ENCODE data around the gene CRY2.

CRY2 gene

DNA sequence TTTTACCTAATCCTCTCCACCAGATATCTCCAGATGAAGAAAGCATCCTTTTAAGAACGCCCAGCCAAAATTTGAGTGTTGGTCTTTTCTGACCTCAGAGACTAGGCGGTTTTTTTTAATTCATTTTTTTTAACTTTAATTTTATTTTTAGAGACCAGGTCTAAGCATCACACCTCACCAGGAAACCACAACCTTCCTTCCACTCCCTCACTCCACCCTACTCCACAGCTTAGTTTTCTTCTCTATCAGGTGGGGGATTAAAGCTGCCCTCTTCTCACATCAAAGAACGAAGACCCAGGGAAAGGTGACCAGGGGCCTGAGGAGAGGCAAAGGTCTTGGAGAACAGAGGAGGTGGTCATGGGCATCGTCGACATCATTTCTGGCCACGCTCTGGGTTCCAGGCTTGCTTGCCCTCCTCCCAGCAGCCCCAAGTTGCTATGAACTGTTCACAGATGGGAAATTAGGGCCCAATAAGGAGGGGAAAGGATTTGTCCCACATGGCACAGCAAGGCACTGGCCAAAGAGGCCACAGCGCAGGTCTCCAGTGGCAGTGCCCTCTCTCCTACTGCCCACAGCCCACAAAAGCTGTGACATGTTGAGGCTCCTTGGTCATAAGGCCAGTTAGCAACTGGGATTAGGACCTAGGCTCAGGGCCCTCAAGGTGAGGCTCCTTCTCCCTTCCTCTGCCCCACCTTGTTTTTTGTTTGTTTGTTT, 71.8 kb downstream of the CRY2 start:
- peak; percentile 14 for DNase-seq

DNA sequence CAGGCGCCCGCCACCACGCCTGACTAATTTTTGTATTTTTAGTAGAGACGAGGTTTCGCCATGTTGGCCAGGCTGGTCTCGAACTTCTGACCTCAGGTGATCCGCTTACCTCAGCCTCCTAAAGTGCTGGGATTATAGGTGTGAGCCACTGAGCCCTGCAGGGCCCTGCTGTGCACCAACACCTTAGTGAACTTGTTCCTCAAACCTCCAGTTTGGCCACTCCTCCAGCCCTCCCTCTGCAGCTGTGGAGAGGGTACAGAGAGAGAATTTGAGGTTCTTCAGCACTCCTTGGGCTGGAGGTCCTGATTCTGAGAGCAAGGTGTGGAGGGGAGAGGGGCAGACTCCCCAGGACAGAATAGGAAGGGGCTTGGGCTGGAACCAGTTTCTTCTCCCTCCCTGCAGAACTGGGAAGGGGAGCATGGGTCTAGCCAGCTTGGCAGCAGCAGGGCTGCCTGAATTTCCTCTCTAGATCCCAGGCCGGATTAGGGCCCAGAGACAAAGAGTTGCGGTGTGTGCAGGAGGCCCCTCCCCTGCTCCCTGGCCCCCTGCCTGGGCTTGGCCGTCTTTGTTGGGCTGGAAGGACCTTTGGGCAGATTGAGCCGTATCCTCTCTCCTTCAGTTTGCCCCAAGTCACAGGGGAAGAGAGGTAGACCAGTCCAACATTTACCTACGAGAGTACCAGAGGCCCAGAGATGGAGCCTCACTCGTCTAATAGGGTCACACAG, 72.7 kb downstream of the CRY2 start:
- no peak for DNase-seq

DNA sequence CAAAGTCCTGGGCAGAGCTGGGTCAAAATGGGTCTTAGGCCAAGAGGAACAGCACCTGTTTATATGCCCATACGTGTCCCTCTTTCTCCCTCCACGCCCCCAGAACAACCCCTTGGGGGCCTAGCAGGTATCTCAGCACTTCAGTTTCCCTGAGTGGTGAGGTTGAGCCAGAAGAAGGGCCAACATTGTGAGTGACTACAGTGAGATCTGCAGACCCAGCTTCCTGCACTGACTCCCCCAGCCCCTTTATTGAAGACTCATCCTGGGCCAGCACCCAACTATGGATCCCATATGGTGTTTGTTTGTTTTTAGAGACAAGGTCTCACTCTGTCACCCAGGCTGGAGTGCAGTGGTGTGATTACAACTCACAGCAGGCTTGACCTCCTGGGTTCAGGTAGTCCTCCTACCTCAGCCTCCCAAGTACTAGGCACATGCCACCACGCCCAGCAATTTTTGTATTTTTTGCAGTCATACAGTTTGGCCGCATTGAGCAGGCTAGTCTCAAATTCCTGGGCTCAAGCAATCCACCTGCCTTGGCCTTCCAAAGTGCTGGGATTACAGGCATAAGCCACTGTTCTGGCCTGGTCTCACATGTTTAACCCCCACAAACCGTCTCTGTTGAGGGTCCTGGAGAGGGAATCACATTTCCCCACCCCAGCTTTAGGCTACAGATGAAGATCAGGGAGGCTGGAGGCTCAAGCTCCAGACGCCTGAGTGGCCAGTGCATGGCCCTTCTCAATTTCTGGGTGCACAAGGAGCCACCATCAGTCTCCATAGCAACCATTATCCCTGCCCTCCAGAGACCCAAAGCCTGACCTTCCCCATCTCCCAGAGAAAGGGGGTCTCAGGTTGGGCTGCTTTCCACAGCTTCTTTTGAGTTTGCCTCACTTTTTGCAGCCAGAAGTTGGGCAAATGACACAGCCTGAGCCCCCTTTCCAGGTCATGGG, 73.5 kb downstream of the CRY2 start:
- no peak for DNase-seq

DNA sequence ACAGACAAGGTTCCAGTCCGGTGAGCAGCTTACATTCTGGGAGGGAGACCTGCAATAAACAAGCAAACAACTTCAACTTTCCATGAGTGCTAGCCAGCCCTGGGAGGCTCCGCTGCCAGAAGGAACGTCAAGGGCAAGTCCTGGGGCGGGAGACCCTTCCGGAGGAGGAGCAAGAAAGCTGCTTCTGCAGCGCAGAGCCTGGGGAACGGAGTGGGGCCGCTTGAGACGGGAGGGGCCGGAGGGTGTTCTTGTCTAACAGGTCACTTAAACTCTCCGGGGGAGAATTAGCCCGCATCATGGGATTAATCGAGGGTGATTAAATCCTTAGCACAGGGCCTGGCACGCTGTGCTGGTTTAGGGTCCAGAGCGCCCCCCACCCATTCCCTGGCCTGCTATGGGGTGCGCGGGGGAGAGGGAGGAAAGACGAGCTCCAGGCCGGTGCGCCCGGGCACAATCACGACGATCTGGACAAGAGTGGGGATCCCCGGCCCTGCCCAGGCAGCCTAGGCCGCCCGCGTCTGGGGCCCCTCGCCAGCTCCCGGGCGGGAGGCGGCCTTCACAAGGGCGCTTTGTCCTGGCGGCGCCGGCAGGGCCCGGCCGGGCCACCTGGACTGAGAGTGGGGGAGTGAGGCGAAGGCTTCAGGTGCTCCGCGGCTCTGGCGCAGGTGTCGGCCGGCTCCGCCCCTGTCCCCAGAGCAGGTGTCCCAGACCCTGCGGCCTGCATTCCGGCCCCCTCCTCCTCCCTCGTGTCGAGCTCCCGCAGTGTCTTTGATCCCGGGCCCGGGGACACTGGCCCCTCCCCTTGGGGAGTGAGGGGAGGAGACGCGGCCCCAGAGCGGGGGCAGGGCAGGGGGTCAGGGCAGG, 74.5 kb downstream of the CRY2 start:
- DNase-seq: no peak

DNA sequence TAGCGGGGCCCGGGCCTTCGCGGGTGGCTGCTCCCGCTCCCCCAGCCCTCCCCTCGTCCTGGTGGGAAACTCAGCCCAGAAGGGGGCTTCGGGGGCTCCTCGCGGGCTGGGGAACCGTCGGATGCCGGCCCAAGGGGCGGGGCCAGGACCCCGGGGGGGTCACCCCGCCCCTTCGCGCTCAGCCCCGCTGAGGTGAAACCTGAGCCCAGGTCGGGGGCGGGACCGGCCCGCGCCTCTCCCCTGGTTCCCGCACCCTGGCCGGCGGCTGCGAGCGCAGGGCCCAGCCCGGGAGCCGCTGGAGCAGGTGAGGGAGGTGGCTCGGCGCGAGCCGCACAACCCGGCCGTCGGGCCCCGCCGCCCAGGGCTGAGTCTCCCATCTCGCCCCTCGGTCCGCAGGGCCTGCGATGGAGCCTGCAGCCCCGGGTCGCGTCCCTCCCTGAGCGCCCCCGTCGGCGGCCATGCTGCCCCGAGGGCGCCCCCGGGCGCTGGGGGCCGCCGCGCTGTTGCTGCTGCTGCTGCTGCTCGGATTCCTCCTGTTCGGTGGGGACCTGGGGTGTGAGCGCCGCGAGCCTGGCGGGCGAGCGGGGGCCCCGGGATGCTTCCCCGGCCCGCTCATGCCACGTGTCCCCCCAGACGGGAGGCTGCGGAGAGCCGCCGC, 75.3 kb downstream of the CRY2 start, which contains the start of gene LARGE2:
Gene LARGE2 (plus strand): TSS at position 232 of the 658 bp plus-strand sequence. CDS start 227 bp downstream, at position 459.
- DNase-seq: no peak

DNA sequence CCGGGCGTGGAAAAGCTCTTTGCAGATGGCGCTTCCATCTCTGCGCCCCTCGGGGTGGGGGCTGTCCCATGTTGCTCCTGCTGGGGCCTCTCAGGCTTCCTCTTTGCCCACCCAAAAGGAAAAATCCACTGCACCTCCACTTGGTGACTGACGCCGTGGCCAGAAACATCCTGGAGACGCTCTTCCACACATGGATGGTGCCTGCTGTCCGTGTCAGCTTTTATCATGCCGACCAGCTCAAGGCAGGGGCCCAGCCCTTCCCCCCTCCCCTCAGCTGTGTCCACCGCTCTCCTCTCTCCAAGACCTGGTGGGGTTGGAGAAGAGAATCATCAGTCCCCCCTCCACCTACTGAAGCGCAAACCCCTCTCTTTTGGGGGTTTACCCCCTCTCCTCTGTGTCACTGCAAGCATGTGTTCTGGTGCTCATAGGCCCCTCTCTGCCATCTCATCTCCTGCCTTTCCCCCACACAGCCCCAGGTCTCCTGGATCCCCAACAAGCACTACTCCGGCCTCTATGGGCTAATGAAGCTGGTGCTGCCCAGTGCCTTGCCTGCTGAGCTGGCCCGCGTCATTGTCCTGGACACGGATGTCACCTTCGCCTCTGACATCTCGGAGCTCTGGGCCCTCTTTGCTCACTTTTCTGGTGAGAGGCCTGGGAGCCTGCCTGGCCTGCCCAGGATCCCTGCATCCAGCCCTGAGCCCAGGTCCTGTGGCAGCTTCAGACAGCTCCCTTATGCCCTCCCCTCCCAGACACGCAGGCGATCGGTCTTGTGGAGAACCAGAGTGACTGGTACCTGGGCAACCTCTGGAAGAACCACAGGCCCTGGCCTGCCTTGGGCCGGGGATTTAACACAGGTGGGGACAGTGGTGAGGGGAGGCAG, 77.0 kb downstream of the CRY2 start:
- DNase-seq: no peak

DNA sequence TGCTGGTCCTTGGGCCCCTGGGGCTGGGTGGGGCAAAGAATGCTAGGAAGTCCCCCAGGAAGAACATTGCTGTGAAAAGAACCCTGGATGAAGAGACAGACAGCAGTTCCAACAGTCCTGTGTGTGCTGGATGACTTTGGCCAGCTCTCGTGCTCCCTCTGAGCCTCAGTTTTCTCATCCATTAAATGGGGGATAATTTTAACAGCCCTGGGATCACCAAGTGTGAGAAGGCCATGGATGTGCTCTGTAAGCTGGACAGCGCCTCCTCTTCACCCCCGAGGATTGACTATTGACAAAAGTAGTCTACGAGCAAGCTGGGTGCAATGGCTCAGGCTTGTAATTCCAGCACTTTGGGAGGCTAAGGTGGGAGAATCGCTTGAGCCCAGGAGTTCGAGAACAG, 77.7 kb downstream of the CRY2 start:
- DNase-seq: no peak

DNA sequence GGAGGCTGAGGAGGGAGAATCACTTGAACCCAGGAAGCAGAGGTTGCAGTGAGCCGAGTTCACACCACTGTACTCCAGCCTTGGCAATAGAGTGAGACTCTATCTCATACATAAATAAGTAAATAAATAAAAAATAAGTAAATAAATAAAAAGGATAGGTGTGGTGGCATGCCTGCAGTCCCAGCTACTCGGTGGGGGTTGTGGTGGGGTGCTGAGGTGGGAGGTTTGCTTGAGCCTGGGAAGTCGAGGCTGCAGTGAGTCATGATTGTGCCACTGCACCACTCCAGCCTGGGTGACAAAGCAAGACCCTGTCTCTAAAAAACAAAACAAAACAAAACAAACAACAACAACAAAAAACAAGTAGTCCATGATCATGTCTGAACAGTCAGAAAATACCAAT, 78.3 kb downstream of the CRY2 start:
- no peak for DNase-seq

DNA sequence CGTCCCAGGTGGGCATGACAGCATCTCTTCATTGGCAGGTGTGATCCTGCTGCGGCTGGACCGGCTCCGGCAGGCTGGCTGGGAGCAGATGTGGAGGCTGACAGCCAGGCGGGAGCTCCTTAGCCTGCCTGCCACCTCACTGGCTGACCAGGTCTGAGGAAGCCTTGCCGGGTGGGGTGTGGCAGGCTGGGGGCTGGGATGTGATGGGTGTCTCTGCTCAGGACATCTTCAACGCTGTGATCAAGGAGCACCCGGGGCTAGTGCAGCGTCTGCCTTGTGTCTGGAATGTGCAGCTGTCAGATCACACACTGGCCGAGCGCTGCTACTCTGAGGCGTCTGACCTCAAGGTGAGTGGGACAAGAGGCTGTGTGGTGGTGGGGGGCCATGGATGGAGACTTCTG, 78.7 kb downstream of the CRY2 start:
- DNase-seq: no peak

DNA sequence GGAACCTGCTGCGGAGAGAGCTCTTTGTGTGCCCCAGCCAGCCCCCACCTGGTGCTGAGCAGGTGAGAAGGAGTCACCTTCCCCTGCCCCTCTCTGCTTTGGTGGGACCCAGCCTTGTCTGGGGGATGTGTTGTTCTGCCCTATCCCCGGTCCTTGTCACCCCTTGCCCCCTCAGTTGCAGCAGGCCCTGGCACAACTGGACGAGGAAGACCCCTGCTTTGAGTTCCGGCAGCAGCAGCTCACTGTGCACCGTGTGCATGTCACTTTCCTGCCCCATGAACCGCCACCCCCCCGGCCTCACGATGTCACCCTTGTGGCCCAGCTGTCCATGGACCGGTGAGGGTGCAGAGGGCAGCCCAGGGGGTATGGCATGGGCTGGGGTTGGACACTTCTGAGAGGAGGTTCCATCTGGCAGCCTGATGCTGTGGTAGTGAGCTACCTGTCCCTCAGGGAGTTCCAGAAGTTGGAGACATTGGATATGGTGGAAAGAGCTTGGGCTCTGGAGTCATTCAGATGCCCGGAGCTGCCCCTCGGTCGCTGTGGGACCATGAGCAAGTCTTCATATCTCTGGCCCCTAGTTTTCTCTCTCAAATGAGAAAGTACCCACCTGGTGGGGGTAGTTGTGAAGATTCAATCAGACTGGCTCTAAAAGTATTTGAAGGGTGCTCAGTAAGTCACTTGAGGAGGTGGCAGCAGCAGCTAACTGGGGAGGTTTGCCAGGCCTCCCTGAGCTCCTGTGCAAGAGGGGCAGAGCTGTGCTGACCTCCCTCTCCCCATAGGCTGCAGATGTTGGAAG, 79.5 kb downstream of the CRY2 start:
- DNase-seq: no peak

DNA sequence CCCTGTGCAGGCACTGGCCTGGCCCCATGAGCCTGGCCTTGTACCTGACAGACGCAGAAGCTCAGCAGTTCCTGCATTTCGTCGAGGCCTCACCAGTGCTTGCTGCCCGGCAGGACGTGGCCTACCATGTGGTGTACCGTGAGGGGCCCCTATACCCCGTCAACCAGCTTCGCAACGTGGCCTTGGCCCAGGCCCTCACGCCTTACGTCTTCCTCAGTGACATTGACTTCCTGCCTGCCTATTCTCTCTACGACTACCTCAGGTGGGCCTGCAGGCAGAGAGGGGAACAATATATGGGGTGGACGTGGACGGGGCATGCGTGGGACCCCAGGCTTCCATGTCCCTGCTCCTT, 80.0 kb downstream of the CRY2 start:
- DNase-seq: no peak

DNA sequence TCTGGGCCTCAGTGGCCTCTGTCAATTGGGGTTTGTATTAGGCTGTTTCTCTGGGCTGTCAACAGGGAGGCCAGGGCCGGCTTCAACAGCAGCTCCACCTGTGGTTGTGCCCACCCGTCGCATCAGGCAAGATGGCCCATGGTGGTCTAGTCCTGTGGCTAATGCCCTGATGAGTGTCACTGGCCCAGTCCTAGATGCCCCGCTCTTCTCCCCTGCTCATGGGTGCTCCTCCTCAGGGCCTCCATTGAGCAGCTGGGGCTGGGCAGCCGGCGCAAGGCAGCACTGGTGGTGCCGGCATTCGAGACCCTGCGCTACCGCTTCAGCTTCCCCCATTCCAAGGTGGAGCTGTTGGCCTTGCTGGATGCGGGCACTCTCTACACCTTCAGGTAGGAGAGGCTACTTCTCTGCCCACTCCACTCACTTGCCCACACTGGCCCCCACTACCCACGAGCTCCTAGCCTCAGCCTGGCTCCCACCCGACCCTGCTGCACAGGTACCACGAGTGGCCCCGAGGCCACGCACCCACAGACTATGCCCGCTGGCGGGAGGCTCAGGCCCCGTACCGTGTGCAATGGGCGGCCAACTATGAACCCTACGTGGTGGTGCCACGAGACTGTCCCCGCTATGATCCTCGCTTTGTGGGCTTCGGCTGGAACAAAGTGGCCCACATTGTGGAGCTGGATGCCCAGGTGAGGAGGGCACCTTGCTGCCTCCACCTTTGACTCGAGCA, 80.6 kb downstream of the CRY2 start:
- no peak for DNase-seq

DNA sequence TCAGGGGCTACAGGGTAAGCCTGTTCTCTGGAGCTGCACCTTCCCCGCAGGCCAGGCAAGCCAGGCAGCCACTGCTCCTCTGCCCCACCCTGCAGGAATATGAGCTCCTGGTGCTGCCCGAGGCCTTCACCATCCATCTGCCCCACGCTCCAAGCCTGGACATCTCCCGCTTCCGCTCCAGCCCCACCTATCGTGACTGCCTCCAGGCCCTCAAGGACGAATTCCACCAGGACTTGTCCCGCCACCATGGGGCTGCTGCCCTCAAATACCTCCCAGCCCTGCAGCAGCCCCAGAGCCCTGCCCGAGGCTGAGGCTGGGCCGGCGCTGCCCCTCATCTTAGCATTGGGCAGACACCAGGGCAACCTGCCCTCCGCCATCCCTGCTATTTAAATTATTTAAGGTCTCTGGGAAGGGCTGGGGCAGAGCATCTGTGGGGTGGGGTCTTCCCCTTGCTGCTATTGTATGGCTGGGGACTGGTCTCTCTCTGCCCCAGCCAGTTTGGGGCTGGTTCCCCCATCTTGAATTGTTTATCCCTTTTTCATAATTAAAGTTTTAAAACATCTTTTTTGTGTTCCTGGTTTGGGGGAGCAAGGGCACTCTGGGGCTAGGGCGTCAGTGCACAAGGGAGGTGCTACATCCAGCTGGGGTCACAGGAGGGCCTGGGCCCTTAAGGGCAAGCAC, 81.4 kb downstream of the CRY2 start:
- no peak for DNase-seq

DNA sequence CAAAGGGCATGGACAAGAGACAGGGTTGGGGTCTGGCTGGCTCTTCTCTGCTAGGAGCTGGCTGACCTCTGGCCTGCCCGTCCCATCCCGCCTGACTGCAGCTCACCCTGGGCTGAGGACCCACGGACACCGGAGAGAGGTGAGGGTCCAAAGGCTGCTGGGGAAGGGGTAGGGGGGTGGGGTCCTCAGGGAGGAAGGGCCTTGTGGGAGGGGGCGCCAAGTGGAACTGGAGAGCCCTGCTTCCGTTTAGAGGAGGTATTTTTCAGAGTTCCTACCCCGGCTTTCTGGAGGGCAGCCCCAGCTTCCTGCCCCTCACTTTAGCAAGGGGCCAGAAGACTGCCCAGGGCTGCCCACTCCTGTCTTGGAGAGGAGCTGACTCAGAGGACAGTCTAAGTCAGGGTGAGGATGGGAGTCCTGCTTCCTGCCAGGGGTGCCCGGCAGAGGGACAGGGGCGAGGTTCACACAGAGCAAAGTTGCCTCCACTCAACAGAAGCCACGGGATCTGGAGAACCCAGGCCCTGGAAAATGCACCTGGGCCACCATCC, 82.3 kb downstream of the CRY2 start:
- no peak for DNase-seq

DNA sequence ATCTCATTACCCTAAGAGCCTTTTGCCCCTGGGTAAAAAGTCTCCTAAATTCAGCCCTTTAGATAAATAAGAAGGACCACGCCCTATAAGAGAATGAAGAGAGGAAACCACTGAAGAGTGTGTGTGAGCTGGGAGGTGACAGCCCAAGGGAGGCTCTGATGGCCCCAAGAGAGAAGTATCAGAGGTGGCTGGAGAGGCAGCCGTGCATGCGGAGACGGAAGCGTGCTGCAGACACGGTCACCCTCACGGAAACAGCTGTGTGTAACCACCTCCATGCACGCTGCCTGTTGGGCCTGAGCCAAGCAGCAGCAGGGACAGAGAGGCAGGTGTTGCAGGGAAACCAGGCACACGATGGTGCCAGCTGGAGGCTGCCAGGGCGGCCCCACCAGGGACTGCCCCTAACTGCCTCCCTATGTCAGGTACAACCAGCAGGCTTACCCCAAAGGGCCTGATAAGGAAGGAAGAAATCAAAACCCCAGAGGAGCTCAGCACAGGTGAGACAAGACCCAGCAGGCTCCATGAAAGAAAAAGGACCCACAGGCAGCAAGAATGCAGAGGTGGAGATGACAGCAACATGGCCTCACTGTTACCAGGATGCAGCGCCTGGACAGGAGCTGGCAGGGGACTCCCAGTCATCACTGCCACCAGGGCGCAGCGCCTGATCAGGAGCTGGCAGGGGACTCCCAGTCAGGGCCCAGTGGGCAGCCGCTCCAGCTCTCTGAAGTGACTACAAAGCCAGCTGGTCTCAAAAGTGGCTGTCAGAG, 82.9 kb downstream of the CRY2 start:
- peak; percentile 61 for DNase-seq

DNA sequence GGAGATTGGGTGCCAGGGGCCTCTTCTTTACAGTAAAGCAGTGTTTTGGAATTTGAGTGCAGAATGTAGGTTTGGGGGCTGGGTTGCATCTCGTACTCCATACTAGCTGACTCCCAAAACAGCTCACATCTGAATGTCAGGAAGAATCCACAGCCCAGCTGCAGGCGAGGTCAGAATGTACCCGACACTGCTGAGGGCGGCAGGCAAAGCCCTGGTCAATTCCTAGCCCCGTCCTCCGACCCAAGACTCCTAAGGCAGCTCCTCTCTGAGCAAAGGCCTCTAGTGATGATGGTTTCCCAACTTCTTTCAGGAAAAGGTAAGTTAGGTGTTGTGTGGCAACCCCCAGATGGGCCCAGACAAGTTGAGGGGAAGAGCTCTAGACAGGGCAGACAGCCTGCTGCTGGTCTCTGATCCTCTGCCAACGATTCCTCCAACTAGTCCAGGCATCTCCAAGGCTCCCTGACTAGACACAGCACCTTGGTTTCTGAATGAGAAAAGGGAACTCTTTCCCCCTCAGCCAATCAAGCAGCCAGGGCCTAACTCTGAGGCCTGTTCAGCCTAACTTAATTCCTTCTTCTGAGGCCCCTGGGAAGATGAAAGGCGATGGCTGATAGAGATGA, 83.8 kb downstream of the CRY2 start:
- DNase-seq: no peak

DNA sequence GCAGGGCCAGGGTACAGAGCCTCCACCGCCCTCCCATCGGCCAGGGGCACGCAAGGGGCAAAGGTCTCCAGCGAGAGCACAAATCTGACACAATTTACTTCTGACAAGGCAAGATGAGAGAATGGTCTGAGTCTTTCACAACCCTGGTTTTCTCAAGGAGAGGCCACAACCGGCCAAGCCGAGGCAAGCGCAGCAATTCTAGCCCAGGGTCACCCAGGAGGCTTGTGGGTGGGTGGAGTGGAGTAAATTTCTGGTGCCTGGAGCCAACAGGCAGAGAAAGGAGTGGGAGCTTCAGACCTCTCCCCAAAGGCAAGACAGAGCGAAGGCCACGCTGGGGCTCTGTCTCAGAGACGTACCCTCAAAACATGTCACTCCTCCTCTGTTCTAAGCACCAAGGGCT, 84.5 kb downstream of the CRY2 start:
- DNase-seq: no peak

Data from CD4-positive, alpha-beta T cell treated with Interleukin-4 for 4 hours (primary cell).